ENCODE measurements around the gene PHPT1. TPM values are rescaled to one million over a fixed set of nuclear protein-coding genes. Genes with fewer than 3 reads are reported as not detected.

Gene PHPT1
- total and polyA plus RNA-seq, 7 donors = 39.0 to 144 (median 73.1) TPM

GRCh38 chr9:136898483-136899100 lies 49.4 kb downstream of the PHPT1 start:
- WGBS, 2 donors = 88 to 93% methylated on average over 21 of the region's 21 CpGs
- TF ChIP-seq POLR2A (IDR thresholded peaks at IDR 0.05) = no peak
- TF ChIP-seq CTCF (IDR thresholded peaks at IDR 0.05) = no peak
- TF ChIP-seq EP300 (IDR thresholded peaks at IDR 0.05) = no peak
- TF ChIP-seq POLR2AphosphoS5 (IDR thresholded peaks at IDR 0.05) = no peak
- H3K36me3 ChIP-seq = peaks cover 9 to 23% (median 15%) of the 10 kb centered on the region in 4 donors

GRCh38 chr9:136899196-136899595 lies 50.0 kb downstream of the PHPT1 start:
- Histone ChIP-seq H3K9me3 (no peaks in the 10 kb centered on the region), H3K4me1 (peaks cover 0 to 25% (median 22%) of the 10 kb centered on the region in 4 donors), H3K4me3 (no peak overlapping the region), H3K36me3 (peaks cover 9 to 23% (median 15%) of the 10 kb centered on the region in 4 donors), H3K27ac (no peak overlapping the region), H3K27me3 (no peaks in the 10 kb centered on the region)
- intact Hi-C loops (cut with DNase I) = no loop called here
- TF ChIP-seq EP300 (IDR thresholded peaks at IDR 0.05) (no peak), POLR2A (IDR thresholded peaks at IDR 0.05) (no peak), CTCF (IDR thresholded peaks at IDR 0.05) (no peak), POLR2AphosphoS5 (IDR thresholded peaks at IDR 0.05) (no peak)
- DNase-seq = no peak
- WGBS, 2 donors = 15 to 61% methylated on average over 9 of the region's 9 CpGs

More at GRCh38 chr9:136898483-136899100, 49.4 kb downstream of the PHPT1 start:
- DNase-seq = no peak
- intact Hi-C loops (cut with DNase I) = no loop called here
- Histone ChIP-seq H3K27ac (no peak overlapping the region), H3K9me3 (no peaks in the 10 kb centered on the region), H3K27me3 (no peaks in the 10 kb centered on the region), H3K4me1 (peaks cover 0 to 25% (median 22%) of the 10 kb centered on the region in 4 donors), H3K4me3 (no peak overlapping the region)

GRCh38 chr9:136900556-136900955 lies 51.3 kb downstream of the PHPT1 start:
- TF ChIP-seq POLR2AphosphoS5 (IDR thresholded peaks at IDR 0.05) (no peak), CTCF (IDR thresholded peaks at IDR 0.05) (no peak), EP300 (IDR thresholded peaks at IDR 0.05) (no peak), POLR2A (IDR thresholded peaks at IDR 0.05) (no peak)
- H3K4me3 ChIP-seq = no peak overlapping the region
- no peaks in the 10 kb centered on the region for H3K9me3 ChIP-seq
- peaks cover 9 to 23% (median 15%) of the 10 kb centered on the region in 4 donors for H3K36me3 ChIP-seq
- no peak for DNase-seq
- H3K27me3 ChIP-seq = no peaks in the 10 kb centered on the region
- peak overlapping the region in 2 of 4 donors; percentile 76 to 85 for H3K27ac ChIP-seq
- intact Hi-C loops (cut with DNase I) = no loop called here
- WGBS, 2 donors = 83 to 93% methylated on average over 10 of the region's 10 CpGs
- peaks cover 0 to 25% (median 22%) of the 10 kb centered on the region in 4 donors for H3K4me1 ChIP-seq

Small RNA genes lying within 50 kb of the gene (small RNA-seq; reads per million reads assigned to genes)
- gene AL355987.2 = 0 reads per million in 3 donors
- 0 reads per million in 3 donors for gene MIR4292
- gene MIR4479 = 0 reads per million in 3 donors

Other genes with a start within 250 kb of the PHPT1 start
- gene EGFL7, start 186.5 kb upstream of the PHPT1 start, total RNA-seq = 10 to 100 TPM; 31.0 to 75.6 (median 46.0) TPM
- 10 to 100 TPM in 2 of 3 donors, 1 to 10 TPM in 1; 6.0 to 43.5 (median 27.6) TPM for gene EGFL7, start 186.5 kb upstream of the PHPT1 start, polyA plus RNA-seq
- gene AGPAT2, start 162.0 kb upstream of the PHPT1 start, total RNA-seq = 10 to 100 TPM; 28.0 to 62.4 (median 33.7) TPM
- 100 to 1,000 TPM in 2 of 3 donors, 10 to 100 TPM in 1; 92.5 to 345 (median 181) TPM for gene AGPAT2, start 162.0 kb upstream of the PHPT1 start, polyA plus RNA-seq
- 10 to 100 TPM in 3 of 4 donors, 1 to 10 TPM in 1; 9.6 to 18.3 (median 14.3) TPM for gene DIPK1B, start 136.8 kb upstream of the PHPT1 start, total RNA-seq
- gene DIPK1B, start 136.8 kb upstream of the PHPT1 start, polyA plus RNA-seq = 1 to 10 TPM in 1 of 3 donors, under 1 TPM in 2; 0.23 to 6.5 (median 0.60) TPM
- 1 to 10 TPM; 1.5 to 6.4 (median 2.1) TPM for gene LCN10, start 106.5 kb upstream of the PHPT1 start, total RNA-seq
- 1 to 10 TPM; 1.2 to 9.2 (median 1.8) TPM for gene LCN10, start 106.5 kb upstream of the PHPT1 start, polyA plus RNA-seq
- gene LCN6, start 100.9 kb upstream of the PHPT1 start, total RNA-seq = 10 to 100 TPM in 1 of 4 donors, 1 to 10 TPM in 3; 1.2 to 19.1 (median 8.1) TPM
- gene LCN6, start 100.9 kb upstream of the PHPT1 start, polyA plus RNA-seq = 1 to 10 TPM; 2.3 to 5.9 (median 4.2) TPM
- not detected for gene LCN8, start 91.2 kb upstream of the PHPT1 start, total RNA-seq
- gene LCN8, start 91.2 kb upstream of the PHPT1 start, polyA plus RNA-seq = under 1 TPM in 1 of 3 donors, not detected in 2; 0.04 TPM
- not detected for gene LCN15, start 84.9 kb upstream of the PHPT1 start, total RNA-seq
- gene LCN15, start 84.9 kb upstream of the PHPT1 start, polyA plus RNA-seq = 1 to 10 TPM in 2 of 3 donors, under 1 TPM in 1; 0.70 to 9.0 (median 6.6) TPM
- 10 to 100 TPM; 37.5 to 84.7 (median 63.2) TPM for gene TMEM141, start 58.1 kb upstream of the PHPT1 start, total RNA-seq
- gene TMEM141, start 58.1 kb upstream of the PHPT1 start, polyA plus RNA-seq = 100 to 1,000 TPM; 345 to 629 (median 415) TPM
- 1 to 10 TPM in 2 of 4 donors, under 1 TPM in 1, not detected in 1; 0.71 to 1.5 (median 1.1) TPM for gene CCDC183, start 53.1 kb upstream of the PHPT1 start, total RNA-seq
- gene CCDC183, start 53.1 kb upstream of the PHPT1 start, polyA plus RNA-seq = 1 to 10 TPM; 3.0 to 3.5 (median 3.0) TPM
- gene RABL6, start 41.5 kb upstream of the PHPT1 start, total RNA-seq = 10 to 100 TPM; 36.0 to 55.9 (median 49.9) TPM
- gene RABL6, start 41.5 kb upstream of the PHPT1 start, polyA plus RNA-seq = 100 to 1,000 TPM in 1 of 3 donors, 10 to 100 TPM in 2; 63.1 to 103 (median 68.7) TPM
- 1 to 10 TPM in 3 of 4 donors, under 1 TPM in 1; 0.82 to 8.6 (median 5.2) TPM for gene AJM1, start 6.9 kb upstream of the PHPT1 start, total RNA-seq
- gene AJM1, start 6.9 kb upstream of the PHPT1 start, polyA plus RNA-seq = 1 to 10 TPM in 2 of 3 donors, under 1 TPM in 1; 0.46 to 6.7 (median 1.8) TPM
- gene MAMDC4, start 2.9 kb downstream of the PHPT1 start, total RNA-seq = 1 to 10 TPM in 2 of 4 donors, under 1 TPM in 2; 0.71 to 2.8 (median 1.8) TPM
- gene MAMDC4, start 2.9 kb downstream of the PHPT1 start, polyA plus RNA-seq = 10 to 100 TPM in 1 of 3 donors, 1 to 10 TPM in 2; 1.6 to 25.3 (median 2.4) TPM
- gene EDF1, start 16.9 kb downstream of the PHPT1 start, total RNA-seq = 100 to 1,000 TPM; 261 to 303 (median 281) TPM
- gene EDF1, start 16.9 kb downstream of the PHPT1 start, polyA plus RNA-seq = 100 to 1,000 TPM; 541 to 755 (median 730) TPM
- gene TRAF2, start 37.1 kb downstream of the PHPT1 start, total RNA-seq = 1 to 10 TPM; 1.8 to 5.5 (median 3.9) TPM
- 10 to 100 TPM; 13.2 to 21.9 (median 13.9) TPM for gene TRAF2, start 37.1 kb downstream of the PHPT1 start, polyA plus RNA-seq
- gene FBXW5, start 95.3 kb downstream of the PHPT1 start, total RNA-seq = 100 to 1,000 TPM; 153 to 202 (median 171) TPM
- 100 to 1,000 TPM; 147 to 182 (median 165) TPM for gene FBXW5, start 95.3 kb downstream of the PHPT1 start, polyA plus RNA-seq
- not detected for gene C8G, start 95.8 kb downstream of the PHPT1 start, total RNA-seq
- 10 to 100 TPM in 1 of 3 donors, 1 to 10 TPM in 2; 4.2 to 11.1 (median 5.4) TPM for gene C8G, start 95.8 kb downstream of the PHPT1 start, polyA plus RNA-seq
- 1 to 10 TPM in 1 of 4 donors, not detected in 3; 1.2 TPM for gene LCN12, start 102.9 kb downstream of the PHPT1 start, total RNA-seq
- 1 to 10 TPM in 1 of 3 donors, not detected in 2; 3.0 TPM for gene LCN12, start 102.9 kb downstream of the PHPT1 start, polyA plus RNA-seq
- gene PTGDS, start 128.1 kb downstream of the PHPT1 start, total RNA-seq = 10 to 100 TPM; 11.8 to 36.6 (median 32.4) TPM
- gene PTGDS, start 128.1 kb downstream of the PHPT1 start, polyA plus RNA-seq = 100 to 1,000 TPM in 1 of 3 donors, 10 to 100 TPM in 1, 1 to 10 TPM in 1; 8.3 to 218 (median 24.0) TPM
- gene LCNL1, start 133.6 kb downstream of the PHPT1 start, total RNA-seq = 1 to 10 TPM in 1 of 4 donors, under 1 TPM in 3; 0.14 to 1.1 (median 0.43) TPM
- under 1 TPM in 1 of 3 donors, not detected in 2; 0.50 TPM for gene LCNL1, start 133.6 kb downstream of the PHPT1 start, polyA plus RNA-seq
- gene PAXX, start 143.0 kb downstream of the PHPT1 start, total RNA-seq = 10 to 100 TPM; 28.0 to 38.0 (median 36.2) TPM
- gene PAXX, start 143.0 kb downstream of the PHPT1 start, polyA plus RNA-seq = 10 to 100 TPM; 28.4 to 80.9 (median 40.8) TPM
- 1 to 10 TPM in 1 of 4 donors, not detected in 3; 1.4 TPM for gene CLIC3, start 147.2 kb downstream of the PHPT1 start, total RNA-seq
- gene CLIC3, start 147.2 kb downstream of the PHPT1 start, polyA plus RNA-seq = 1 to 10 TPM in 1 of 3 donors, not detected in 2; 4.7 TPM
- 10 to 100 TPM in 3 of 4 donors, 1 to 10 TPM in 1; 9.2 to 19.7 (median 13.2) TPM for gene ABCA2, start 178.8 kb downstream of the PHPT1 start, total RNA-seq
- 10 to 100 TPM in 1 of 3 donors, 1 to 10 TPM in 2; 6.0 to 28.6 (median 9.0) TPM for gene ABCA2, start 178.8 kb downstream of the PHPT1 start, polyA plus RNA-seq
- 1 to 10 TPM in 1 of 4 donors, under 1 TPM in 2, not detected in 1; 0.36 to 1.3 (median 0.41) TPM for gene FUT7, start 182.7 kb downstream of the PHPT1 start, total RNA-seq
- 1 to 10 TPM in 1 of 3 donors, not detected in 2; 1.3 TPM for gene FUT7, start 182.7 kb downstream of the PHPT1 start, polyA plus RNA-seq
- gene NPDC1, start 196.8 kb downstream of the PHPT1 start, total RNA-seq = 100 to 1,000 TPM in 1 of 4 donors, 10 to 100 TPM in 3; 21.4 to 101 (median 42.4) TPM
- gene NPDC1, start 196.8 kb downstream of the PHPT1 start, polyA plus RNA-seq = 100 to 1,000 TPM in 1 of 3 donors, 10 to 100 TPM in 2; 47.9 to 118 (median 91.9) TPM
- 1 to 10 TPM in 3 of 4 donors, not detected in 1; 1.2 to 2.2 (median 2.1) TPM for gene ENTPD2, start 204.7 kb downstream of the PHPT1 start, total RNA-seq
- 1 to 10 TPM in 2 of 3 donors, under 1 TPM in 1; 0.92 to 6.4 (median 3.0) TPM for gene ENTPD2, start 204.7 kb downstream of the PHPT1 start, polyA plus RNA-seq
- gene SAPCD2, start 221.1 kb downstream of the PHPT1 start, total RNA-seq = under 1 TPM in 1 of 4 donors, not detected in 3; 0.81 TPM
- 10 to 100 TPM in 1 of 3 donors, 1 to 10 TPM in 2; 3.6 to 16.4 (median 3.7) TPM for gene SAPCD2, start 221.1 kb downstream of the PHPT1 start, polyA plus RNA-seq
- 1 to 10 TPM; 2.9 to 9.1 (median 4.8) TPM for gene UAP1L1, start 228.1 kb downstream of the PHPT1 start, total RNA-seq
- 1 to 10 TPM; 4.2 to 9.6 (median 6.0) TPM for gene UAP1L1, start 228.1 kb downstream of the PHPT1 start, polyA plus RNA-seq
- 10 to 100 TPM; 27.8 to 34.9 (median 28.7) TPM for gene MAN1B1, start 237.6 kb downstream of the PHPT1 start, total RNA-seq
- gene MAN1B1, start 237.6 kb downstream of the PHPT1 start, polyA plus RNA-seq = 10 to 100 TPM; 12.0 to 52.0 (median 14.1) TPM

Measured in sigmoid colon (tissue), 7 donors.